Osteocyte (in vitro differentiated cells): ENCODE measurements around the gene OARD1. TPM values are rescaled to one million over a fixed set of nuclear protein-coding genes. Genes with fewer than 3 reads are reported as not detected.

ENCODE experiments used
- DNase-seq: peaks from one replicate; pipeline ENCODE4 v3.0.0; 2021; ENCODE audit warnings: mixed read lengths; ENCODE audit not compliant: unreplicated experiment; ENCODE audit errors: extremely low spot score
- H3K27ac Mint-ChIP-seq: one replicate; pipeline ENCODE4 v1.8.0; 2021; ENCODE audit warnings: mild to moderate bottlenecking, mixed read lengths; ENCODE audit not compliant: unreplicated experiment
- H3K27me3 Mint-ChIP-seq: one replicate; pipeline ENCODE4 v1.8.0; 2021; ENCODE audit warnings: mixed read lengths; ENCODE audit not compliant: unreplicated experiment
- H3K36me3 Mint-ChIP-seq: one replicate; pipeline ENCODE4 v1.8.0; 2021; ENCODE audit warnings: mixed read lengths; ENCODE audit not compliant: unreplicated experiment
- H3K4me1 Mint-ChIP-seq: one replicate; pipeline ENCODE4 v1.8.0; 2021; ENCODE audit warnings: mixed read lengths; ENCODE audit not compliant: unreplicated experiment
- H3K4me3 Mint-ChIP-seq: one replicate; pipeline ENCODE4 v1.8.0; 2021; ENCODE audit warnings: mild to moderate bottlenecking, moderate library complexity, mixed read lengths; ENCODE audit not compliant: unreplicated experiment
- H3K9me3 Mint-ChIP-seq: one replicate; pipeline ENCODE4 v1.8.0; 2021; ENCODE audit warnings: mixed read lengths; ENCODE audit not compliant: unreplicated experiment
- CTCF ChIP-seq: fragments of 200-600 bp; sonication (generic); IDR thresholded peaks from 2 replicates; pipeline ENCODE4 v1.5.0; 2021; ENCODE audit warnings: antibody characterized with exemption, mild to moderate bottlenecking, moderate library complexity
- total RNA-seq: library from RNA; stranded (reverse); gene quantifications from 2 replicates; pipeline ENCODE4 v1.2.1, GENCODE V29; 2021

Gene OARD1
- total RNA-seq, 1 donor from 2014 or later, result 17.2 TPM

- no peak overlapping the region for H3K4me3 Mint-ChIP-seq
- DNase-seq, result no peak
- no peak for TF ChIP-seq CTCF
- peak overlapping the region; percentile 37 for H3K27ac Mint-ChIP-seq
- H3K27me3 Mint-ChIP-seq, result peaks cover 21% of the 10 kb centered on the region
- no peaks in the 10 kb centered on the region for H3K36me3 Mint-ChIP-seq
- H3K4me1 Mint-ChIP-seq, result peaks cover 6% of the 10 kb centered on the region
- no peaks in the 10 kb centered on the region for H3K9me3 Mint-ChIP-seq
Measured at GRCh38 chr6:41040101-41040939, 31.8 kb downstream of the OARD1 start.

DNA sequence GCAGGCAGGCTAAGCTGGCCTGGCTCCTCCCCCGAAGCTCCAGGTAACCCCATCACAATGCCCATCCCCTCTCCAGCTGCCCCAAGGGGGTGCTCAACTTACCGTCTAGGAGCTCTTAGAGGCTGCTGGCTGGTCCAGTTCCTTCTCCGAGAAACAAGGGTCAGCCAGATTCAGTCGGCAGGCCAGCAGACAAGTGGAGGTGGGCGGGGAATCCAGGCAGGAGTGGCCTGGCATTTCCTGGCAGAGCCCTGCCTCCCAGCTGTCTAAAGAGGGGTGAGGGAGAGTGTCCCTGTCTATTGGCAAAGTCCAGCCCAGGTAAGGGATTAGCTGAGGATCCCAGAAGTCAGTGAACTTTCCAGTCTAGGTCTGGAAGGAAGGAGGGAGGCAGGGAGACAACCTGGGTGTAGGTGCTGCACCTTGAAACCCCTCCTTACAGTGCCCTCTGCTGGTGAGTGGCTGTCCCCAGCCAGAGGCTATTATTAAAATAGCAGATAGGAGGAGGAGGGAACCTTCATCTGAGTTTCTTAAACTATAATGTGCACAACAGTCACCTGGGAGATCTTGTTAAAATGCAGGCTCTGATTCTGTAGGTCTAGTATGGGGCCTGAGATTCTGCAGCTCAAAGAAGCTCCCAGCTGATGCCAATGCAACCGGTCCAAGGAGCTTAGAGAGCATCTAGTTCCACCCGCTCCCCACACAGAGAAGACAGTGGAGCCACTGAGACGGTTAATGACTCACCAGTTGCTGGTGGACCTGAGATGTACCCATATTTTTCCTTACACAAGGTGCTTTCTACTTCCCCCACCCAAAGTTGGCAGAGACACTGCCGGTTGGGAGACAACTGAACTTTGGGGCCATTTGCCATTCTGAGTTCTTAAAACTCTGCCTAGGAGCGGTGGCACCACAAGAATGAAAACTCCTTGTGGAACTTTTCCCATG, 32.8 kb downstream of the OARD1 start, which contains the start of gene UNC5CL:
Gene UNC5CL (minus strand): TSS at position 162 of the 939 bp plus-strand sequence. CDS start 4,147 bp downstream, outside the sequence.
- TF ChIP-seq CTCF, result peak; percentile 59
- Mint-ChIP-seq H3K4me3 (no peak within 1 kb of the TSS), H3K9me3 (no peaks in the 10 kb centered on the region), H3K27ac (no peak within 1 kb of the TSS), H3K36me3 (no peaks in the 10 kb centered on the region), H3K4me1 (peaks cover 6% of the 10 kb centered on the region), H3K27me3 (peaks cover 22% of the 10 kb centered on the region)
- DNase-seq, result no peak

DNA sequence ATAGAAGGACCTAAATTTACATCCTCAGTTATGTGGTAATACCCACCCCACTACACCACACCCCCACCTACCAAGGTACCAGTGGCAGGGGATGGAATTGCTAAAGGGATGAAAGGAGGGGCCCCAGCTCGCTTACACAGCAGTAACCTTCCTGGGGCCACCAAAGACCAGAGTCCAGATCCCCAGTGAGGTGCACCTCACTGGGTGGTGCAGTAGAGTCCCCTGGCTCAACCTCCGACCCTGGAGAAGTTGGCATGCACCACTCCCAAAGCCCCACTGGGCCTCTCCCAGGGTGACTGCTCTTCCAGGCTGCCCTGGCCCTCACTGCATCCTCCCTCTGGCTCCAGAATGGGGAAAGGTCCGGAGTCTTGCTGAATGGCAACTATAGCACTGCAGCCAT, 34.0 kb downstream of the OARD1 start:
- H3K4me1 Mint-ChIP-seq, result peaks cover 6% of the 10 kb centered on the region
- TF ChIP-seq CTCF, result no peak

DNA sequence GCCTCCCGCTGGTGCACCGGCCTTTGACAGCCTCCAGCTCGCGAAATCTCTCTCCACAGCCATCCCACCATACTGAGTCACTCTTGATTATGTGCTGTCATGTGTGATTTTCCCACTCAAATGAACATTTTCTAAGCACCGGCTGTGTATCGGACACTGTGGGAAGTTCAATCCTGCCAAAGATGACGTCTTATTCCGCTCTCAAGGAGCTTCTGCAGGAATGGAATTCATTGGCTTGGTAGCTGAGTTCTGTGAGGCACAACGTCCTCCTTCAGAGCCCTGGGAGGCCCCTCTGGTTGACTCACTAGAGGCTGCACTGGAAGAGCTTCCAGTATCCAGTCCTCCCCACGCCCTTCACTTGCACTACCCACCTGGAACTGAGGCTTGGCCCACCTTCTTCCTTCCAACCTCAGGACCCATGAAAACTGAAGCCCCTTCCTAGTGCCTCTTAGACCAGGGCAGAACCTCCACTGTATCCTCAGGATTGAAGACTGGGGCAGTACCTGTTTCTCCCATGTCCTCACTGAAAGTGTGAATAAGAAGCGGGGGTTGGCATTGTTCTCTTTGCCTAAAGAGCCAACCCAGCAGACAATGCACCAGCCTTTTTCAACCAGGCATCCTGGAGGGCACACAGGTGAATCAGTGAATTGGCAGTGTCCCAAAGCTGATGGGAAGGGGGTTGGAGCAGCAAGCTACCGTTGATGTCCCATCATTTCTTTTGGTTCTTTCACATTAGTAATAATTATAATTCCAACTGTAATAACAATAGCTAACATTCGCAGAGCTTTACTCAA, 34.9 kb downstream of the OARD1 start:
- no peak for TF ChIP-seq CTCF
- Mint-ChIP-seq H3K4me1 (peaks cover 6% of the 10 kb centered on the region), H3K27ac (no peak overlapping the region), H3K27me3 (peaks cover 23% of the 10 kb centered on the region), H3K36me3 (no peaks in the 10 kb centered on the region), H3K4me3 (no peak overlapping the region), H3K9me3 (no peaks in the 10 kb centered on the region)
- no peak for DNase-seq

More for the DNA sequence above, 34.0 kb downstream of the OARD1 start:
- no peak overlapping the region for H3K4me3 Mint-ChIP-seq
- H3K9me3 Mint-ChIP-seq, result no peaks in the 10 kb centered on the region
- H3K27ac Mint-ChIP-seq, result no peak overlapping the region
- no peaks in the 10 kb centered on the region for H3K36me3 Mint-ChIP-seq
- DNase-seq, result no peak
- peaks cover 23% of the 10 kb centered on the region for H3K27me3 Mint-ChIP-seq
